ENCODE measurements around the gene PRKCH. TPM values are rescaled to one million over a fixed set of nuclear protein-coding genes. Genes with fewer than 3 reads are reported as not detected.

PRKCH gene
- total and polyA plus RNA-seq, 8 donors = 35.2 to 48.8 (median 43.1) TPM

DNA sequence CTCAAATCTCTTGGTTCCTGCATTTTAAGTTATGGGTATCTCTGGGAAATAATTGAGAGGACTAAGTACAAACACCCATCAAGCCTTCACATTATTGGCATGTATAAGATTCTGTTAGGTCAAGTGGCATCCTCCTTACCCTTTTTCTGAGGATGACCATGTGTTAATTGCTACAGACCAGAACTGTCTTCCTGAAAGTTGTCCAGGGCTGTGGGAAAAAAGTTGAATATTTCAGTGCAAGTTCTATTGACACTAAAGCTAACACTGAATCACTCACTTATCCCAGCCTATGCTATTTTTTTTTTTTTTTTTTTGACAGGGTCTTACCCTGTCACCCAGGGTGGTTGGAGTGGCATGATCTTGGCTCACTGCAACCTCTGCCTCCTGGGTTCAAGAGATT, 243.8 kb downstream of the PRKCH start:
- TF ChIP-seq, protein P1, sequence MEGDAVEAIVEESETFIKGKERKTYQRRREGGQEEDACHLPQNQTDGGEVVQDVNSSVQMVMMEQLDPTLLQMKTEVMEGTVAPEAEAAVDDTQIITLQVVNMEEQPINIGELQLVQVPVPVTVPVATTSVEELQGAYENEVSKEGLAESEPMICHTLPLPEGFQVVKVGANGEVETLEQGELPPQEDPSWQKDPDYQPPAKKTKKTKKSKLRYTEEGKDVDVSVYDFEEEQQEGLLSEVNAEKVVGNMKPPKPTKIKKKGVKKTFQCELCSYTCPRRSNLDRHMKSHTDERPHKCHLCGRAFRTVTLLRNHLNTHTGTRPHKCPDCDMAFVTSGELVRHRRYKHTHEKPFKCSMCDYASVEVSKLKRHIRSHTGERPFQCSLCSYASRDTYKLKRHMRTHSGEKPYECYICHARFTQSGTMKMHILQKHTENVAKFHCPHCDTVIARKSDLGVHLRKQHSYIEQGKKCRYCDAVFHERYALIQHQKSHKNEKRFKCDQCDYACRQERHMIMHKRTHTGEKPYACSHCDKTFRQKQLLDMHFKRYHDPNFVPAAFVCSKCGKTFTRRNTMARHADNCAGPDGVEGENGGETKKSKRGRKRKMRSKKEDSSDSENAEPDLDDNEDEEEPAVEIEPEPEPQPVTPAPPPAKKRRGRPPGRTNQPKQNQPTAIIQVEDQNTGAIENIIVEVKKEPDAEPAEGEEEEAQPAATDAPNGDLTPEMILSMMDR (IDR thresholded peaks at IDR 0.05) = no peak
- Histone ChIP-seq H3K36me3 (no peaks in the 10 kb centered on the region), H3K27me3 (no peaks in the 10 kb centered on the region), H3K4me3 (no peak overlapping the region), H3K9me3 (no peaks in the 10 kb centered on the region), H3K4me1 (peaks cover 41 to 98% of the 10 kb centered on the region in 2 donors), H3K27ac (peak overlapping the region; percentile 77 to 88)
- no peak for DNase-seq
- ATAC-seq = no peak
- intact Hi-C loops (cut with DNase I) = loop anchor here in 1 of 2 donors (10.0 kb wide), 2 partner anchors 90 to 130 kb away; partner anchors contain the start of gene HIF1A

DNA sequence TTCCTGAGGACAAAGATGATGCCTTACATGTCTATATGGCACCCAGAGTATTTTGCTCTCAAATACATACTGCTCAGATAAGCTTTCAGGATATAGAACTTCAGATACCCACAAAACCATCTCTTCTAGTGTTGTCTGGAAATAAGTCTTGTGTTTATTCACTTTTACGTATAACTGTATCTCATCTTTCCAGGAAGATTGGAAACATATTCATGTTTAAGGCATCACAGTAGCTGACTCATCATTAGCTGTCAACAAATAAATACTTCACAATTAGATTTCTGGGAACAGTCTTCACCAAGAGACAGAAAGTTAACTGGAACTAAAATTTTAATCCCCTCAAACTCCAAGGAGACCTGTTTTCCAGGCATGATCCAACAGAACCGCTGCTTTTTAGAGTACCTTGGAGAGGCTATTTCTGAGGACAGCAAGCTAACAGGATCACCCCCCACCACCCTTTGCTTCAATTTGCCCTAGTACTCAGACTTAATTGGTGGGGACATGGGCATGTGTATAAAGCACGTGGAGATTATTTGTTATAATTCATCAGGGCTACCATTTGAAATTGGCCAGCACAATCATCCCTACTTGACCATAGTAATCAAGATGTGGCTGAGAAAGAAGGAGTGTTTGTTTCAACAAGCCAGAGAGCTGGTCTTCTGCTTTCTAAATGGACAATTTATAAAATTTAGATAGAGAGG, 244.6 kb downstream of the PRKCH start:
- Histone ChIP-seq H3K27ac (peak overlapping the region; percentile 77 to 88), H3K4me3 (no peak overlapping the region), H3K27me3 (no peaks in the 10 kb centered on the region), H3K4me1 (peaks cover 44 to 98% of the 10 kb centered on the region in 2 donors), H3K36me3 (no peaks in the 10 kb centered on the region), H3K9me3 (no peaks in the 10 kb centered on the region)
- ATAC-seq = no peak
- intact Hi-C loops (cut with DNase I) = loop anchor here in 1 of 2 donors (10.0 kb wide), 2 partner anchors 91 to 129 kb away; partner anchors contain the start of gene HIF1A
- DNase-seq = no peak
- TF ChIP-seq, protein P1 (IDR thresholded peaks at IDR 0.05) = no peak

DNA sequence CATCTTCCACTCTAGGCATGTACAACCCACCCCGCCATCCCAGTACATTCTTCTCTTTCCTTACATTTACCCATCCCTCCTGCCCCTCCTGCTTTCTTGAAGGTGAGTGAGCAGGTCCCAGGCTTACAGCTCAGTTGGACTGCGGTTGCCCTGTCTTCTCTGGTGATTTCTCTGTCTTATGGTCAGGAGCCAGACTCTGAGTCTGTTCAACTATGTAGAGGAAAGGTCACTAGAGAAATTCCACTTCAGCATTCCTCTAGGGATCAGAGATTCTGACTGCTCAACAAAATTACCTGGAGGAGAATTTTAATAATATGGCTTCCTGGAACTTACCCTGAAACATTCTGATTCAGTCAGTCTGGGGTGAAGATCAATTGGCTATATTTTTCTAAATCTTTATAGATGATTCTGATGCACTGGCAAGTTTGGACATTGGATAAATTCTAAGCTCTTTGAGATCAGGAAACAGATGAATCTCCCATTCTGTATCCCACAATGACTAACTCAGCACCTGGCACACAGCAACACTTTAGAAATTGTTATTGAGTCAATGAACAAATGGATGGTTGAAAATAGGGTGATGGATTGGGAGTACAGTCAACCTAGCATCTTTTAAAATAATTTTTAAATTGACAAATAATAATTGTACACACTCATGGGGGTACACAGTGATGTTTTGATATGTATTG, 245.3 kb downstream of the PRKCH start:
- H3K4me1 ChIP-seq = peaks cover 39 to 98% of the 10 kb centered on the region in 2 donors

DNA sequence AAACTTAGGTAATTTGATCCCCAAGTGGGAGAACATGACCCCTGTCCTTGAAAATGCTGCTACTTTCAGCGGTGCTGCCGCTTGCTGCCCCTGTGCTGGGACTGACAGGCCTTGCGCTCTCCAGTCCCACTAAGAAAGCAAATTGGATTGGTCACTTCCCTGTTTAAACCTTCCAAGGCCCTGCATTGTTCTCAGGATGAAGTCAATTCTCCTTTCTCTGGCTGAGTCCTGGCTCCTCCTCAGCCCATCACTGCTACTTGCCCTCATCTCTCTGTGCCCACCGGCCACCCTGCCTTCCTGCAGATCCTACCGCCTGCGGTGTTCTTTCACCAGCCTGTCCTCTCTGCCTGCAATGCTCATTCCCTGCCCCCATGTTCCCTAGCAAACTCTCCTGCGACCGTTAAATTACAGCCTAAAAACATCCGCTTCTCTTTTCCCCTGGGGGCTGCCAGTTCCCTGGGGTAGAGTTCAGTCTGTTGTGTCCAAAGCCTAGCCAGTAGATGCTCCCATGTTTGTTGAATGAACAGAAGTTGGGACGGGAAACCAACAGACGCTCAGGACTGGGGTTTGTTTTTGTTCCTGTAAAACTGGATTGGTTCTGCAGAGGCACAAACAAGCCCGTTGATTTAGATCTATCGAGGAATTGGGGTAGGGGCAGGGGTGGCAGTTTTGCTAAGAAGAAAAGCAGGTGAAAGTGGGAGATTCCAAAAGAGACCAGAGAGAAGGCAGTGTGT, 246.6 kb downstream of the PRKCH start:
- Histone ChIP-seq H3K9me3 (no peaks in the 10 kb centered on the region), H3K4me1 (peaks cover 30 to 98% of the 10 kb centered on the region in 2 donors), H3K27me3 (no peaks in the 10 kb centered on the region), H3K36me3 (no peaks in the 10 kb centered on the region), H3K4me3 (peak overlapping the region in 1 of 2 donors; percentile 22), H3K27ac (peak overlapping the region; percentile 40 to 94)
- DNase-seq (no peak), ATAC-seq (no peak)
- intact Hi-C loops (cut with DNase I) = loop anchor here in 1 of 2 donors (10.0 kb wide), 2 partner anchors 93 to 127 kb away; partner anchors contain the start of gene HIF1A
- TF ChIP-seq, protein P1 (IDR thresholded peaks at IDR 0.05) = no peak

More for the DNA sequence above, 245.3 kb downstream of the PRKCH start:
- no peaks in the 10 kb centered on the region for H3K27me3 ChIP-seq
- DNase-seq (no peak), ATAC-seq (no peak)
- H3K36me3 ChIP-seq = no peaks in the 10 kb centered on the region
- H3K27ac ChIP-seq = peak overlapping the region; percentile 77 to 88
- H3K4me3 ChIP-seq = no peak overlapping the region
- TF ChIP-seq, protein P1 (IDR thresholded peaks at IDR 0.05) = no peak
- no peaks in the 10 kb centered on the region for H3K9me3 ChIP-seq
- intact Hi-C loops (cut with DNase I) = loop anchor here in 1 of 2 donors (10.0 kb wide), 2 partner anchors 92 to 128 kb away; partner anchors contain the start of gene HIF1A
